WTC11 (cell line): Measurements from ENCODE around the gene RAB34. TPM values are rescaled to one million over a fixed set of nuclear protein-coding genes. Genes with fewer than 3 reads are reported as not detected.

Experiments
- ATAC-seq: fragments of 200-7000 bp; cut with Tn5 transposase; 2 replicates; pipeline ENCODE4 v1.10.0; 2021; ENCODE audit warnings: mild to moderate bottlenecking, moderate library complexity
- CTCF ChIA-PET: fragments of 300-600 bp; sonication (Branson Sonifier 250); formaldehyde crosslinking; loops from one replicate; lab custom pipeline; 2021; ENCODE audit warnings: antibody characterized with exemption; lab: Charles Lee
- POLR2A ChIA-PET: fragments of 350-600 bp; sonication (Branson Sonifier 250); formaldehyde crosslinking; loops from one replicate; lab custom pipeline; 2021; ENCODE audit warnings: antibody characterized with exemption; lab: Charles Lee
- DNase-seq: peaks from one replicate; pipeline ENCODE4 v3.0.0; 2021; ENCODE audit warnings: low spot score
- H3K27ac Mint-ChIP-seq: 2 replicates; pipeline ENCODE4 v1.8.0; 2021; ENCODE audit warnings: mixed read lengths
- H3K27me3 Mint-ChIP-seq: 2 replicates; pipeline ENCODE4 v1.8.0; 2021; ENCODE audit warnings: low read depth, mild to moderate bottlenecking, moderate library complexity, mixed read lengths
- H3K36me3 Mint-ChIP-seq: 2 replicates; pipeline ENCODE4 v1.8.0; 2021; ENCODE audit warnings: mixed read lengths
- H3K4me1 Mint-ChIP-seq: 2 replicates; pipeline ENCODE4 v1.8.0; 2022; ENCODE audit warnings: mixed read lengths
- H3K4me3 Mint-ChIP-seq: 2 replicates; pipeline ENCODE4 v1.8.0; 2021; ENCODE audit warnings: mild to moderate bottlenecking, moderate library complexity, mixed read lengths
- H3K9me3 Mint-ChIP-seq: 2 replicates; pipeline ENCODE4 v1.8.0; 2021; ENCODE audit warnings: mixed read lengths
- GRHL2 ChIP-seq: fragments of 250-450 bp; sonication (Bioruptor Pico); IDR thresholded peaks from 2 replicates; pipeline ENCODE4 v1.8.0; 2022; ENCODE audit warnings: mild to moderate bottlenecking, moderate library complexity; ENCODE audit not compliant: insufficient replicate concordance, severe bottlenecking
- GTF2I ChIP-seq: fragments of 250-450 bp; sonication (Bioruptor Pico); conservative IDR thresholded peaks from 2 replicates; pipeline ENCODE4 v1.4.0; 2021; ENCODE audit warnings: mild to moderate bottlenecking
- HMGA2 ChIP-seq: fragments of 250-450 bp; sonication (Bioruptor Pico); IDR thresholded peaks from 2 replicates; pipeline ENCODE4 v1.4.0; 2021; ENCODE audit warnings: mild to moderate bottlenecking, moderate library complexity
- MXD4 ChIP-seq: fragments of 250-450 bp; sonication (Bioruptor Pico); IDR thresholded peaks from 2 replicates; pipeline ENCODE4 v1.8.0; 2021; ENCODE audit warnings: mild to moderate bottlenecking, moderate library complexity, borderline replicate concordance
- NR3C1 ChIP-seq: sonication (generic); formaldehyde crosslinking; conservative IDR thresholded peaks from 2 replicates; pipeline ENCODE4 v1.8.1; 2023; ENCODE audit warnings: low read depth, mild to moderate bottlenecking, missing genetic modification reagents
- OVOL2 ChIP-seq: fragments of 250-450 bp; sonication (Bioruptor Pico); IDR thresholded peaks from 2 replicates; pipeline ENCODE4 v1.9.0; 2021; ENCODE audit warnings: mild to moderate bottlenecking, borderline replicate concordance
- SP1 ChIP-seq: sonication (generic); formaldehyde crosslinking; conservative IDR thresholded peaks from 2 replicates; pipeline ENCODE4 v1.8.1; 2022; ENCODE audit warnings: missing genetic modification reagents
- TEAD4 ChIP-seq: sonication (generic); formaldehyde crosslinking; IDR thresholded peaks from 2 replicates; pipeline ENCODE4 v1.8.0; 2022; ENCODE audit warnings: mild to moderate bottlenecking, missing genetic modification reagents
- ZBTB21 ChIP-seq: sonication (generic); formaldehyde crosslinking; IDR thresholded peaks from 2 replicates; pipeline ENCODE4 v1.8.1; 2023; ENCODE audit warnings: mild to moderate bottlenecking, missing genetic modification reagents, borderline replicate concordance
- ZNF219 ChIP-seq: sonication (generic); formaldehyde crosslinking; IDR thresholded peaks from 2 replicates; pipeline ENCODE4 v1.8.0; 2023; ENCODE audit warnings: missing genetic modification reagents, mild to moderate bottlenecking, borderline replicate concordance
- ZNF396 ChIP-seq: fragments of 250-450 bp; sonication (Bioruptor Pico); IDR thresholded peaks from 2 replicates; pipeline ENCODE4 v1.8.0; 2021; ENCODE audit warnings: mild to moderate bottlenecking, moderate library complexity, borderline replicate concordance
- total RNA-seq: library from RNA; stranded (reverse); gene quantifications from 3 replicates; pipeline ENCODE4 v1.2.3, GENCODE V29; 2021
- TF ChIP-seq, protein P1 (sequence below): sonication (generic); formaldehyde crosslinking; IDR thresholded peaks from 2 replicates; pipeline ENCODE4 v1.8.0; 2022; ENCODE audit warnings: mild to moderate bottlenecking, missing genetic modification reagents
- TF ChIP-seq, protein P2 (sequence below): sonication (generic); formaldehyde crosslinking; IDR thresholded peaks from 2 replicates; pipeline ENCODE4 v1.8.0; 2022; ENCODE audit warnings: mild to moderate bottlenecking, missing genetic modification reagents
- TF ChIP-seq, protein P3 (sequence below): fragments of 250-450 bp; sonication (Bioruptor Pico); conservative IDR thresholded peaks from 2 replicates; pipeline ENCODE4 v1.9.0; 2021; ENCODE audit warnings: mild to moderate bottlenecking
- TF ChIP-seq, protein P4 (sequence below): sonication (generic); formaldehyde crosslinking; IDR thresholded peaks from 2 replicates; pipeline ENCODE4 v1.8.0; 2023; ENCODE audit warnings: mild to moderate bottlenecking, missing genetic modification reagents
- TF ChIP-seq, protein P5 (sequence below): sonication (generic); formaldehyde crosslinking; IDR thresholded peaks from 2 replicates; pipeline ENCODE4 v1.8.1; 2022; ENCODE audit warnings: mild to moderate bottlenecking, missing genetic modification reagents, moderate library complexity, borderline replicate concordance
- TF ChIP-seq, protein P6 (sequence below): sonication (generic); formaldehyde crosslinking; conservative IDR thresholded peaks from 2 replicates; pipeline ENCODE4 v1.8.1; 2022; ENCODE audit warnings: mild to moderate bottlenecking, missing genetic modification reagents

The RAB34 gene
- total RNA-seq, 1 experiment from 2014 or later: 181 TPM

DNA sequence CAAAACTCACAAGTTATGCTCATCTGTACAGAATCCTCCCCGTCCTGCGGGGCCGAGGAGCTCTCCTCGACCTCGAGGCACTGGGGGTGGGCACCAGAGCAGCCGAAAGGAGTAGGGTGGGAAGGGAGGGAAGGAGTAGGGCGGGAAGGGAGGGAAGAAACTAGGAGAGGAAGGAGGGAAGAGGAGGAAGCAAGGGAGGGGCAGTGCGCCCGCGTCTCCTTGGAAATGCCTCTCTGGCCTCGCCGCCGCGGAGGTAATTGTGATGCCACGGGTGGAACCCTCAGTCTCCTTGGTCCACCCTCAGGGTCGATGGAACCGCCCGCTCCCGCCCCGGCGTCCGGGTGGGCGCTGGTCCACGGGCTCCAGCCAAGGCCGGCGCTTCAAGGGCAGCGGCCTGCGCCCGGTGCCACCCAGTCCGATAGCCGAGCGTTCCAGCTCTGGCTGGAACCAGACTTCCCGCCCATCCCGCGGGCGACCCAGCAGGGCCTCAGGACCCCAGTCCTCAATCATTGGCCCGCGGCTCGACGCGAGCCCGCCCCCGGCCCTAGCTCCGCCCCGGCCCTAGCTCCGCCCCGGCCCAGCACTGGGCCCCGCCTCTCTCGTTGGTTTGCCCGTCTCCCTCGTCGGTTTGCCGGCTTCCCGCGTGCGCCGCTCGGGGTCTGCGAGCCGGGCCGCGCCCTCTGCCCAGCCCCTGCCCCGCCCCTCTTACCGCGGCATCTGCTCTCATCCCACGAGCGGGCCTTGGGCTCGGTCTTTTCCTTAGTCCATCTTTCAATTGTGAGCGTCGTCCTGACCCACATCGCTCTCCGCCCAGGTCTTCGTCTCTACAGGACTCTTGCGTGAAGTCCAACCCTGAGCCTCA, 6.6 kb downstream of the RAB34 start (continued):
- TF ChIP-seq ZBTB21: 0 out of 2 replicates have a peak, but pooled peaks have one; percentile 48
- TF ChIP-seq, protein P1, sequence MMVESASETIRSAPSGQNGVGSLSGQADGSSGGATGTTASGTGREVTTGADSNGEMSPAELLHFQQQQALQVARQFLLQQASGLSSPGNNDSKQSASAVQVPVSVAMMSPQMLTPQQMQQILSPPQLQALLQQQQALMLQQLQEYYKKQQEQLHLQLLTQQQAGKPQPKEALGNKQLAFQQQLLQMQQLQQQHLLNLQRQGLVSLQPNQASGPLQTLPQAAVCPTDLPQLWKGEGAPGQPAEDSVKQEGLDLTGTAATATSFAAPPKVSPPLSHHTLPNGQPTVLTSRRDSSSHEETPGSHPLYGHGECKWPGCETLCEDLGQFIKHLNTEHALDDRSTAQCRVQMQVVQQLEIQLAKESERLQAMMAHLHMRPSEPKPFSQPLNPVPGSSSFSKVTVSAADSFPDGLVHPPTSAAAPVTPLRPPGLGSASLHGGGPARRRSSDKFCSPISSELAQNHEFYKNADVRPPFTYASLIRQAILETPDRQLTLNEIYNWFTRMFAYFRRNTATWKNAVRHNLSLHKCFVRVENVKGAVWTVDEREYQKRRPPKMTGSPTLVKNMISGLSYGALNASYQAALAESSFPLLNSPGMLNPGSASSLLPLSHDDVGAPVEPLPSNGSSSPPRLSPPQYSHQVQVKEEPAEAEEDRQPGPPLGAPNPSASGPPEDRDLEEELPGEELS: peak; percentile 62
- TF ChIP-seq, protein P2, sequence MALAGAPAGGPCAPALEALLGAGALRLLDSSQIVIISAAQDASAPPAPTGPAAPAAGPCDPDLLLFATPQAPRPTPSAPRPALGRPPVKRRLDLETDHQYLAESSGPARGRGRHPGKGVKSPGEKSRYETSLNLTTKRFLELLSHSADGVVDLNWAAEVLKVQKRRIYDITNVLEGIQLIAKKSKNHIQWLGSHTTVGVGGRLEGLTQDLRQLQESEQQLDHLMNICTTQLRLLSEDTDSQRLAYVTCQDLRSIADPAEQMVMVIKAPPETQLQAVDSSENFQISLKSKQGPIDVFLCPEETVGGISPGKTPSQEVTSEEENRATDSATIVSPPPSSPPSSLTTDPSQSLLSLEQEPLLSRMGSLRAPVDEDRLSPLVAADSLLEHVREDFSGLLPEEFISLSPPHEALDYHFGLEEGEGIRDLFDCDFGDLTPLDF (CRISPR knock-in tag): peak; percentile 33; the same call in 1 of the 2 replicates

DNA sequence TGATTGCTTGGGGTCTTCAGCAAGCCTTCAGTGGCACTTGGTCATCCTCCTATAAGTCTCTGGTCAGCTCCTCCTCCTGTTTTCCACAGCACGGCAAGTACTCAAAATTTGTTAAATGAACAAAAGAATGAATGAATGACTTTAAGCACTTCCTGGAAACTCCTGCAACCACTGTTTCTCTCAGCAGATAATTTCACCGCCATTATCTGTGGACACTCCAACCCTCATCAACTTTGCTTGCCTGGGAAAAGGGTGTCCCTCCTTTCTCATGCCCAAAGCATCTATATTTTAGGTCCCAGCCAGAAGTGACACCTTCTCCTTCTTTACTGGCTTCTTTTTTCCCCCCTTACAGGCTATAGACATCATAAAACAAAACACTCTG, 10.3 kb downstream of the RAB34 start:
- TF ChIP-seq OVOL2 (no peak), GTF2I (no peak), ZNF396 (CRISPR knock-in tag) (no peak), MXD4 (CRISPR knock-in tag) (no peak), GRHL2 (CRISPR knock-in tag) (no peak), HMGA2 (CRISPR knock-in tag) (no peak), ZNF219 (CRISPR knock-in tag) (no peak), SP1 (CRISPR knock-in tag) (no peak), NR3C1 (no peak), TEAD4 (no peak)
- TF ChIP-seq, protein P3, sequence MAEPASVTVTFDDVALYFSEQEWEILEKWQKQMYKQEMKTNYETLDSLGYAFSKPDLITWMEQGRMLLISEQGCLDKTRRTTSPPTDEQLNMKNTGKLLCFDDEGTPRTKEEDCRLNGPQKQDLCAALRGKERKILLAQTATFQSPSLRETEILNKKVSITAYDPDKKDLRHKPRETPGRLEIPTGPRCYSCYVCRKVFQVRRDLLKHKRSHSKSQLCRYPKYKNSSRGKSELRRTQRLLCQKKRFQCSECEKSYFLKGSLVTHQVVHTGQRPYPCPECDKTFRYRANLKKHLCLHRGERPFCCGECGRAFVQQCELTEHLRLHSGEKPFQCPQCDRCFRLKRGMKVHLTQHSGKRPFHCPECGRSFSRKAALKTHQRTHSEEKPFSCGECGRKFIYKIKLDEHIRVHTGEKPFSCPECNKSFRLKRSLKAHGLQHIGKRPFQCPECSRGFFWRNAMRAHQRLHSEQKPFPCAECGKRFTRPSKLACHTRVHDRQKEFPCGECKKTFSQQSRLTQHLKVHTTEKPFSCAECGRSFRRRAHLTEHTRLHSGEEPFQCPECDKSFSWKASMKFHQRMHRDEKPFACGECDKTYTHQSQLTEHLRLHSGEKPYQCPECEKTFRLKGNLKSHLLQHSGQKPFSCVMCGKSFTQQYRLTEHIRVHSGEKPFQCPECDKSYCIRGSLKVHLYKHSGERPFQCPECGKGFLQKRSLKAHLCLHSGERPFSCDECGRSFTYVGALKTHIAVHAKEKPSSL (CRISPR knock-in tag): no peak
- TF ChIP-seq, protein P4, sequence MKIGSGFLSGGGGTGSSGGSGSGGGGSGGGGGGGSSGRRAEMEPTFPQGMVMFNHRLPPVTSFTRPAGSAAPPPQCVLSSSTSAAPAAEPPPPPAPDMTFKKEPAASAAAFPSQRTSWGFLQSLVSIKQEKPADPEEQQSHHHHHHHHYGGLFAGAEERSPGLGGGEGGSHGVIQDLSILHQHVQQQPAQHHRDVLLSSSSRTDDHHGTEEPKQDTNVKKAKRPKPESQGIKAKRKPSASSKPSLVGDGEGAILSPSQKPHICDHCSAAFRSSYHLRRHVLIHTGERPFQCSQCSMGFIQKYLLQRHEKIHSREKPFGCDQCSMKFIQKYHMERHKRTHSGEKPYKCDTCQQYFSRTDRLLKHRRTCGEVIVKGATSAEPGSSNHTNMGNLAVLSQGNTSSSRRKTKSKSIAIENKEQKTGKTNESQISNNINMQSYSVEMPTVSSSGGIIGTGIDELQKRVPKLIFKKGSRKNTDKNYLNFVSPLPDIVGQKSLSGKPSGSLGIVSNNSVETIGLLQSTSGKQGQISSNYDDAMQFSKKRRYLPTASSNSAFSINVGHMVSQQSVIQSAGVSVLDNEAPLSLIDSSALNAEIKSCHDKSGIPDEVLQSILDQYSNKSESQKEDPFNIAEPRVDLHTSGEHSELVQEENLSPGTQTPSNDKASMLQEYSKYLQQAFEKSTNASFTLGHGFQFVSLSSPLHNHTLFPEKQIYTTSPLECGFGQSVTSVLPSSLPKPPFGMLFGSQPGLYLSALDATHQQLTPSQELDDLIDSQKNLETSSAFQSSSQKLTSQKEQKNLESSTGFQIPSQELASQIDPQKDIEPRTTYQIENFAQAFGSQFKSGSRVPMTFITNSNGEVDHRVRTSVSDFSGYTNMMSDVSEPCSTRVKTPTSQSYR (CRISPR knock-in tag): no peak
- TF ChIP-seq, protein P5, sequence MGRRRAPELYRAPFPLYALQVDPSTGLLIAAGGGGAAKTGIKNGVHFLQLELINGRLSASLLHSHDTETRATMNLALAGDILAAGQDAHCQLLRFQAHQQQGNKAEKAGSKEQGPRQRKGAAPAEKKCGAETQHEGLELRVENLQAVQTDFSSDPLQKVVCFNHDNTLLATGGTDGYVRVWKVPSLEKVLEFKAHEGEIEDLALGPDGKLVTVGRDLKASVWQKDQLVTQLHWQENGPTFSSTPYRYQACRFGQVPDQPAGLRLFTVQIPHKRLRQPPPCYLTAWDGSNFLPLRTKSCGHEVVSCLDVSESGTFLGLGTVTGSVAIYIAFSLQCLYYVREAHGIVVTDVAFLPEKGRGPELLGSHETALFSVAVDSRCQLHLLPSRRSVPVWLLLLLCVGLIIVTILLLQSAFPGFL (CRISPR knock-in tag): no peak
- TF ChIP-seq, protein P6, sequence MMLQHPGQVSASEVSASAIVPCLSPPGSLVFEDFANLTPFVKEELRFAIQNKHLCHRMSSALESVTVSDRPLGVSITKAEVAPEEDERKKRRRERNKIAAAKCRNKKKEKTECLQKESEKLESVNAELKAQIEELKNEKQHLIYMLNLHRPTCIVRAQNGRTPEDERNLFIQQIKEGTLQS (CRISPR knock-in tag): no peak
- DNase-seq (no peak), ATAC-seq (no peak)
- H3K4me3 Mint-ChIP-seq: no peak overlapping the region
- no peaks in the 10 kb centered on the region for H3K27me3 Mint-ChIP-seq
- H3K9me3 Mint-ChIP-seq: no peaks in the 10 kb centered on the region
- H3K27ac Mint-ChIP-seq: no peak overlapping the region; the same call in 1 of the 2 replicates
- H3K4me1 Mint-ChIP-seq: peaks cover 27% of the 10 kb centered on the region
- peaks cover 10% of the 10 kb centered on the region for H3K36me3 Mint-ChIP-seq
- CTCF ChIA-PET: interaction anchor here (1.5 to 2.6 kb wide), 3 partner anchors 12 to 60 kb away, joined by 5 to 9 read pairs (median 7); partner anchors contain the start of genes RPL23A and TLCD1
- POLR2A ChIA-PET: interaction anchor here (1.4 kb wide), 1 partner anchor 12 kb away, joined by 5 read pairs; the partner anchor contains the start of gene RPL23A
